WTC11 (cell line): ENCODE results near the gene TRIM69. TPM values are rescaled to one million over a fixed set of nuclear protein-coding genes. Genes with fewer than 3 reads are reported as not detected.

ENCODE experiments used
- ATAC-seq: fragments of 200-7000 bp; cut with Tn5 transposase; 2 replicates; pipeline ENCODE4 v1.10.0; 2021; ENCODE audit warnings: mild to moderate bottlenecking, moderate library complexity
- CTCF ChIA-PET: fragments of 300-600 bp; sonication (Branson Sonifier 250); formaldehyde crosslinking; loops from one replicate; lab custom pipeline; 2021; ENCODE audit warnings: antibody characterized with exemption; lab: Charles Lee
- POLR2A ChIA-PET: fragments of 350-600 bp; sonication (Branson Sonifier 250); formaldehyde crosslinking; loops from one replicate; lab custom pipeline; 2021; ENCODE audit warnings: antibody characterized with exemption; lab: Charles Lee
- DNase-seq: peaks from one replicate; pipeline ENCODE4 v3.0.0; 2021; ENCODE audit warnings: low spot score
- H3K27ac Mint-ChIP-seq: 2 replicates; pipeline ENCODE4 v1.8.0; 2021; ENCODE audit warnings: mixed read lengths
- H3K27me3 Mint-ChIP-seq: 2 replicates; pipeline ENCODE4 v1.8.0; 2021; ENCODE audit warnings: low read depth, mild to moderate bottlenecking, moderate library complexity, mixed read lengths
- H3K36me3 Mint-ChIP-seq: 2 replicates; pipeline ENCODE4 v1.8.0; 2021; ENCODE audit warnings: mixed read lengths
- H3K4me1 Mint-ChIP-seq: 2 replicates; pipeline ENCODE4 v1.8.0; 2022; ENCODE audit warnings: mixed read lengths
- H3K4me3 Mint-ChIP-seq: 2 replicates; pipeline ENCODE4 v1.8.0; 2021; ENCODE audit warnings: mild to moderate bottlenecking, moderate library complexity, mixed read lengths
- H3K9me3 Mint-ChIP-seq: 2 replicates; pipeline ENCODE4 v1.8.0; 2021; ENCODE audit warnings: mixed read lengths
- CREM ChIP-seq: sonication (generic); formaldehyde crosslinking; IDR thresholded peaks from 2 replicates; pipeline ENCODE4 v1.8.1; 2022; ENCODE audit warnings: mild to moderate bottlenecking, missing genetic modification reagents, moderate library complexity
- ELF4 ChIP-seq: sonication (generic); formaldehyde crosslinking; IDR thresholded peaks from 2 replicates; pipeline ENCODE4 v1.8.1; 2022; ENCODE audit warnings: low read depth, mild to moderate bottlenecking, moderate library complexity, missing genetic modification reagents
- GABPB1 ChIP-seq: sonication (generic); formaldehyde crosslinking; IDR thresholded peaks from 2 replicates; pipeline ENCODE4 v1.8.1; 2023; ENCODE audit warnings: mild to moderate bottlenecking, missing genetic modification reagents
- HMGA2 ChIP-seq: fragments of 250-450 bp; sonication (Bioruptor Pico); IDR thresholded peaks from 2 replicates; pipeline ENCODE4 v1.4.0; 2021; ENCODE audit warnings: mild to moderate bottlenecking, moderate library complexity
- KAT7 ChIP-seq: sonication (generic); formaldehyde crosslinking; IDR thresholded peaks from 2 replicates; pipeline ENCODE4 v1.8.1; 2023; ENCODE audit warnings: missing genetic modification reagents, mild to moderate bottlenecking, borderline replicate concordance
- MYBL2 ChIP-seq: sonication (generic); formaldehyde crosslinking; IDR thresholded peaks from 2 replicates; pipeline ENCODE4 v1.8.1; 2023; ENCODE audit warnings: mild to moderate bottlenecking, moderate library complexity, missing genetic modification reagents
- NFATC4 ChIP-seq: fragments of 250-450 bp; sonication (Bioruptor Pico); IDR thresholded peaks from 2 replicates; pipeline ENCODE4 v1.9.0; 2021; ENCODE audit warnings: mild to moderate bottlenecking
- NFE2L1 ChIP-seq: sonication (generic); formaldehyde crosslinking; IDR thresholded peaks from 2 replicates; pipeline ENCODE4 v1.8.1; 2023; ENCODE audit warnings: missing genetic modification reagents
- NFYB ChIP-seq: sonication (generic); formaldehyde crosslinking; conservative IDR thresholded peaks from 2 replicates; pipeline ENCODE4 v1.8.0; 2022; ENCODE audit warnings: low read depth, missing genetic modification reagents
- RELA ChIP-seq: sonication (generic); formaldehyde crosslinking; IDR thresholded peaks from 2 replicates; pipeline ENCODE4 v1.8.1; 2022; ENCODE audit warnings: missing genetic modification reagents, mild to moderate bottlenecking, borderline replicate concordance
- RORB ChIP-seq: fragments of 250-450 bp; sonication (Bioruptor Pico); IDR thresholded peaks from 2 replicates; pipeline ENCODE4 v1.9.0; 2021; ENCODE audit warnings: mild to moderate bottlenecking
- SMAD3 ChIP-seq: sonication (generic); formaldehyde crosslinking; IDR thresholded peaks from 2 replicates; pipeline ENCODE4 v1.8.0; 2022; ENCODE audit warnings: missing genetic modification reagents, mild to moderate bottlenecking, borderline replicate concordance
- TEAD1 ChIP-seq: sonication (generic); formaldehyde crosslinking; IDR thresholded peaks from 2 replicates; pipeline ENCODE4 v1.8.0; 2022; ENCODE audit warnings: mild to moderate bottlenecking, missing genetic modification reagents
- ZBTB21 ChIP-seq: sonication (generic); formaldehyde crosslinking; IDR thresholded peaks from 2 replicates; pipeline ENCODE4 v1.8.1; 2023; ENCODE audit warnings: mild to moderate bottlenecking, missing genetic modification reagents, borderline replicate concordance
- total RNA-seq: library from RNA; stranded (reverse); gene quantifications from 3 replicates; pipeline ENCODE4 v1.2.3, GENCODE V29; 2021
- TF ChIP-seq, protein P1 (sequence below): sonication (generic); formaldehyde crosslinking; IDR thresholded peaks from 2 replicates; pipeline ENCODE4 v1.8.1; 2023; ENCODE audit warnings: mild to moderate bottlenecking, missing genetic modification reagents, moderate library complexity
- TF ChIP-seq, protein P2 (sequence below): sonication (generic); formaldehyde crosslinking; conservative IDR thresholded peaks from 2 replicates; pipeline ENCODE4 v1.8.1; 2023; ENCODE audit warnings: mild to moderate bottlenecking, low read depth, missing genetic modification reagents, moderate library complexity
- TF ChIP-seq, protein P3 (sequence below): sonication (generic); formaldehyde crosslinking; IDR thresholded peaks from 2 replicates; pipeline ENCODE4 v1.8.0; 2023; ENCODE audit warnings: missing genetic modification reagents, mild to moderate bottlenecking, borderline replicate concordance
- TF ChIP-seq, protein P4 (sequence below): sonication (generic); formaldehyde crosslinking; IDR thresholded peaks from 2 replicates; pipeline ENCODE4 v1.8.1; 2022; ENCODE audit warnings: missing genetic modification reagents, borderline replicate concordance
- TF ChIP-seq, protein P5 (sequence below): sonication (generic); formaldehyde crosslinking; IDR thresholded peaks from 2 replicates; pipeline ENCODE4 v1.8.0; 2022; ENCODE audit warnings: mild to moderate bottlenecking, missing genetic modification reagents

The TRIM69 gene
- total RNA-seq, 1 experiment from 2014 or later, result 10.4 TPM

DNA sequence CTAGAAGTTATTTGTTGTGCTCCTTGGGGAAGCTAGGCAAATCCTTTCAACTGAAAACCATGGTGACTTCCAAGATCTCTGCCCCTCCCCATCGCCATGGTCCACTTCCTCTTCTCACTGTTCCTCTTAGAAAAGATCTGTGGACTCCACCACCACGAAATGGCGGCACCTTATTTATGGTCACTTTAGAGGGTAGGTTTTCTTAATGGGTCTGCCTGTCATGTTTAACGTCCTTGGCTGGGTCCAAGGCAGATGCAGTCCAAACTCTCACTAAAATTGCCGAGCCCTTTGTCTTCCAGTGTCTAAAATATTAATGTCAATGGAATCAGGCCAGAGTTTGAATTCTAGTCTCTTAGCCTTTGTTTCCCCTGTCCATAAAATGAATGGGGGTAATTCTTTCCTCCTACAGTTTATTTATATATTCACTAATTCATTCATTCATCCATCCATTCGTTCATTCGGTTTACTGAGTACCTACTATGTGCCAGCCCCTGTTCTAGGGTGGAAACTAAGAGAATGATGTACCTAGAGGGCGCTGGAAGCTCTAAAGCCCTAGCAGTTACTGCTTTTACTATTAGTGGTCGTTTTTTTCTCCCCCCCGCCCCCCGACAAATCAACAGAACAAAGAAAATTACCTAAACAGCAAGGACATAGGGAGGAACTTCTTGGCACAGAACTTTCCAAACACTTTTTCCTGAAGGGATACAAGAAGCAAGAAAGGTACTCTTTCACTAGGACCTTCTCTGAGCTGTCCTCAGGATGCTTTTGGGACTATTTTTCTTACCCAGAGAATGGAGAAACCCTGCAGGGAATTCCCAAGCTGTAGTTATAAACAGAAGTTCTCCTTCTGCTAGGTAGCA lies 25.9 kb upstream of the TRIM69 start:
- H3K27me3 Mint-ChIP-seq, result peaks cover 15% of the 10 kb centered on the region
- no peak overlapping the region for H3K27ac Mint-ChIP-seq
- POLR2A ChIA-PET, result interaction anchor here (0.5 to 4.0 kb wide), 3 partner anchors 17 to 242 kb away, joined by 3 to 37 read pairs (median 20); partner anchors contain the start of gene SPG11
- peaks cover 2% of the 10 kb centered on the region; the same call in 1 of the 2 replicates for H3K36me3 Mint-ChIP-seq
- H3K4me1 Mint-ChIP-seq, result peaks cover 13% of the 10 kb centered on the region
- H3K4me3 Mint-ChIP-seq, result peak overlapping the region; percentile 94
- CTCF ChIA-PET, result interaction anchor here (0.5 to 4.5 kb wide), 17 partner anchors 11 to 823 kb away, joined by 3 to 92 read pairs (median 4); partner anchors contain the start of genes SPG11 and TRIM69
- DNase-seq (no peak), ATAC-seq (no peak)
- TF ChIP-seq ELF4, result no peak
- TF ChIP-seq ZBTB21 (CRISPR knock-in tag), result no peak
- TF ChIP-seq HMGA2 (CRISPR knock-in tag), result no peak
- TF ChIP-seq, protein P1, sequence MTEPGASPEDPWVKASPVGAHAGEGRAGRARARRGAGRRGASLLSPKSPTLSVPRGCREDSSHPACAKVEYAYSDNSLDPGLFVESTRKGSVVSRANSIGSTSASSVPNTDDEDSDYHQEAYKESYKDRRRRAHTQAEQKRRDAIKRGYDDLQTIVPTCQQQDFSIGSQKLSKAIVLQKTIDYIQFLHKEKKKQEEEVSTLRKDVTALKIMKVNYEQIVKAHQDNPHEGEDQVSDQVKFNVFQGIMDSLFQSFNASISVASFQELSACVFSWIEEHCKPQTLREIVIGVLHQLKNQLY (CRISPR knock-in tag), result no peak
- no peak for TF ChIP-seq RORB (CRISPR knock-in tag)
- TF ChIP-seq NFE2L1, result no peak
- no peak for TF ChIP-seq RELA (CRISPR knock-in tag)
- no peak for TF ChIP-seq MYBL2 (CRISPR knock-in tag)
- TF ChIP-seq, protein P2, sequence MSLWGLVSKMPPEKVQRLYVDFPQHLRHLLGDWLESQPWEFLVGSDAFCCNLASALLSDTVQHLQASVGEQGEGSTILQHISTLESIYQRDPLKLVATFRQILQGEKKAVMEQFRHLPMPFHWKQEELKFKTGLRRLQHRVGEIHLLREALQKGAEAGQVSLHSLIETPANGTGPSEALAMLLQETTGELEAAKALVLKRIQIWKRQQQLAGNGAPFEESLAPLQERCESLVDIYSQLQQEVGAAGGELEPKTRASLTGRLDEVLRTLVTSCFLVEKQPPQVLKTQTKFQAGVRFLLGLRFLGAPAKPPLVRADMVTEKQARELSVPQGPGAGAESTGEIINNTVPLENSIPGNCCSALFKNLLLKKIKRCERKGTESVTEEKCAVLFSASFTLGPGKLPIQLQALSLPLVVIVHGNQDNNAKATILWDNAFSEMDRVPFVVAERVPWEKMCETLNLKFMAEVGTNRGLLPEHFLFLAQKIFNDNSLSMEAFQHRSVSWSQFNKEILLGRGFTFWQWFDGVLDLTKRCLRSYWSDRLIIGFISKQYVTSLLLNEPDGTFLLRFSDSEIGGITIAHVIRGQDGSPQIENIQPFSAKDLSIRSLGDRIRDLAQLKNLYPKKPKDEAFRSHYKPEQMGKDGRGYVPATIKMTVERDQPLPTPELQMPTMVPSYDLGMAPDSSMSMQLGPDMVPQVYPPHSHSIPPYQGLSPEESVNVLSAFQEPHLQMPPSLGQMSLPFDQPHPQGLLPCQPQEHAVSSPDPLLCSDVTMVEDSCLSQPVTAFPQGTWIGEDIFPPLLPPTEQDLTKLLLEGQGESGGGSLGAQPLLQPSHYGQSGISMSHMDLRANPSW, result no peak
- no peak for TF ChIP-seq KAT7 (CRISPR knock-in tag)
- no peaks in the 10 kb centered on the region for H3K9me3 Mint-ChIP-seq

DNA sequence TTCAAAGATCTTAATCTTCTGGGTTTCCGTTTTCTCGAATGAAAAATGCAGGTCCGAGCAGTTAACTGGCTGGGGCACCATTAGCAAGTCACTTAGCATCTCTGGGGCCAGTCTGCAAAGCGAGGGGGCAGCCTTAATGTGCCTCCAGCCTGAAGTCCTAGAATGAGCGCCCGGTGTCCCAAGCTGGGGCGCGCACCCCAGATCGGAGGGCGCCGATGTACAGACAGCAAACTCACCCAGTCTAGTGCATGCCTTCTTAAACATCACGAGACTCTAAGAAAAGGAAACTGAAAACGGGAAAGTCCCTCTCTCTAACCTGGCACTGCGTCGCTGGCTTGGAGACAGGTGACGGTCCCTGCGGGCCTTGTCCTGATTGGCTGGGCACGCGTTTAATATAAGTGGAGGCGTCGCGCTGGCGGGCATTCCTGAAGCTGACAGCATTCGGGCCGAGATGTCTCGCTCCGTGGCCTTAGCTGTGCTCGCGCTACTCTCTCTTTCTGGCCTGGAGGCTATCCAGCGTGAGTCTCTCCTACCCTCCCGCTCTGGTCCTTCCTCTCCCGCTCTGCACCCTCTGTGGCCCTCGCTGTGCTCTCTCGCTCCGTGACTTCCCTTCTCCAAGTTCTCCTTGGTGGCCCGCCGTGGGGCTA lies 25.1 kb upstream of the TRIM69 start, which contains the start of the genes B2M and PATL2:
Gene B2M (plus strand): TSS at position 422 of the 647 bp plus-strand sequence. CDS start 30 bp downstream, at position 452.
Gene PATL2 (minus strand): TSS at position 228 of the 647 bp plus-strand sequence. CDS start 34,833 bp downstream, outside the sequence.
- ATAC-seq (peak; percentile 95), DNase-seq (peak; percentile 94)
- ChIA-PET POLR2A (interaction anchor here (0.5 to 4.0 kb wide), 3 partner anchors 17 to 241 kb away, joined by 3 to 37 read pairs (median 20); partner anchors contain the start of gene SPG11), CTCF (interaction anchor here (0.6 to 4.5 kb wide), 13 partner anchors 11 to 824 kb away, joined by 3 to 92 read pairs (median 4); partner anchors contain the start of genes SPG11 and TRIM69)
- Mint-ChIP-seq H3K4me1 (peaks cover 13% of the 10 kb centered on the region), H3K9me3 (no peaks in the 10 kb centered on the region), H3K4me3 (peak within 1 kb of the TSS; percentile 94), H3K36me3 (peaks cover 7% of the 10 kb centered on the region), H3K27me3 (peaks cover 15% of the 10 kb centered on the region), H3K27ac (peak within 1 kb of the TSS; percentile 96)
- TF ChIP-seq NFE2L1 (0 out of 2 replicates have a peak, but pooled peaks have one; percentile 52), NFATC4 (CRISPR knock-in tag) (no peak), GABPB1 (CRISPR knock-in tag) (peak; percentile 70), TEAD1 (CRISPR knock-in tag) (peak; percentile 71; the same call in 1 of the 2 replicates), NFYB (peak; percentile 88), CREM (peak; percentile 89; the same call in 1 of the 2 replicates), SMAD3 (peak; percentile 9; the same call in 1 of the 2 replicates), KAT7 (CRISPR knock-in tag) (0 out of 2 replicates have a peak, but pooled peaks have one; percentile 51)
- TF ChIP-seq, protein P3, sequence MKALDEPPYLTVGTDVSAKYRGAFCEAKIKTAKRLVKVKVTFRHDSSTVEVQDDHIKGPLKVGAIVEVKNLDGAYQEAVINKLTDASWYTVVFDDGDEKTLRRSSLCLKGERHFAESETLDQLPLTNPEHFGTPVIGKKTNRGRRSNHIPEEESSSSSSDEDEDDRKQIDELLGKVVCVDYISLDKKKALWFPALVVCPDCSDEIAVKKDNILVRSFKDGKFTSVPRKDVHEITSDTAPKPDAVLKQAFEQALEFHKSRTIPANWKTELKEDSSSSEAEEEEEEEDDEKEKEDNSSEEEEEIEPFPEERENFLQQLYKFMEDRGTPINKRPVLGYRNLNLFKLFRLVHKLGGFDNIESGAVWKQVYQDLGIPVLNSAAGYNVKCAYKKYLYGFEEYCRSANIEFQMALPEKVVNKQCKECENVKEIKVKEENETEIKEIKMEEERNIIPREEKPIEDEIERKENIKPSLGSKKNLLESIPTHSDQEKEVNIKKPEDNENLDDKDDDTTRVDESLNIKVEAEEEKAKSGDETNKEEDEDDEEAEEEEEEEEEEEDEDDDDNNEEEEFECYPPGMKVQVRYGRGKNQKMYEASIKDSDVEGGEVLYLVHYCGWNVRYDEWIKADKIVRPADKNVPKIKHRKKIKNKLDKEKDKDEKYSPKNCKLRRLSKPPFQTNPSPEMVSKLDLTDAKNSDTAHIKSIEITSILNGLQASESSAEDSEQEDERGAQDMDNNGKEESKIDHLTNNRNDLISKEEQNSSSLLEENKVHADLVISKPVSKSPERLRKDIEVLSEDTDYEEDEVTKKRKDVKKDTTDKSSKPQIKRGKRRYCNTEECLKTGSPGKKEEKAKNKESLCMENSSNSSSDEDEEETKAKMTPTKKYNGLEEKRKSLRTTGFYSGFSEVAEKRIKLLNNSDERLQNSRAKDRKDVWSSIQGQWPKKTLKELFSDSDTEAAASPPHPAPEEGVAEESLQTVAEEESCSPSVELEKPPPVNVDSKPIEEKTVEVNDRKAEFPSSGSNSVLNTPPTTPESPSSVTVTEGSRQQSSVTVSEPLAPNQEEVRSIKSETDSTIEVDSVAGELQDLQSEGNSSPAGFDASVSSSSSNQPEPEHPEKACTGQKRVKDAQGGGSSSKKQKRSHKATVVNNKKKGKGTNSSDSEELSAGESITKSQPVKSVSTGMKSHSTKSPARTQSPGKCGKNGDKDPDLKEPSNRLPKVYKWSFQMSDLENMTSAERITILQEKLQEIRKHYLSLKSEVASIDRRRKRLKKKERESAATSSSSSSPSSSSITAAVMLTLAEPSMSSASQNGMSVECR (CRISPR knock-in tag), result no peak
- TF ChIP-seq, protein P4, sequence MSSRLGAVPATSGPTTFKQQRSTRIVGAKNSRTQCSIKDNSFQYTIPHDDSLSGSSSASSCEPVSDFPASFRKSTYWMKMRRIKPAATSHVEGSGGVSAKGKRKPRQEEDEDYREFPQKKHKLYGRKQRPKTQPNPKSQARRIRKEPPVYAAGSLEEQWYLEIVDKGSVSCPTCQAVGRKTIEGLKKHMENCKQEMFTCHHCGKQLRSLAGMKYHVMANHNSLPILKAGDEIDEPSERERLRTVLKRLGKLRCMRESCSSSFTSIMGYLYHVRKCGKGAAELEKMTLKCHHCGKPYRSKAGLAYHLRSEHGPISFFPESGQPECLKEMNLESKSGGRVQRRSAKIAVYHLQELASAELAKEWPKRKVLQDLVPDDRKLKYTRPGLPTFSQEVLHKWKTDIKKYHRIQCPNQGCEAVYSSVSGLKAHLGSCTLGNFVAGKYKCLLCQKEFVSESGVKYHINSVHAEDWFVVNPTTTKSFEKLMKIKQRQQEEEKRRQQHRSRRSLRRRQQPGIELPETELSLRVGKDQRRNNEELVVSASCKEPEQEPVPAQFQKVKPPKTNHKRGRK (CRISPR knock-in tag), result no peak
- TF ChIP-seq, protein P5, sequence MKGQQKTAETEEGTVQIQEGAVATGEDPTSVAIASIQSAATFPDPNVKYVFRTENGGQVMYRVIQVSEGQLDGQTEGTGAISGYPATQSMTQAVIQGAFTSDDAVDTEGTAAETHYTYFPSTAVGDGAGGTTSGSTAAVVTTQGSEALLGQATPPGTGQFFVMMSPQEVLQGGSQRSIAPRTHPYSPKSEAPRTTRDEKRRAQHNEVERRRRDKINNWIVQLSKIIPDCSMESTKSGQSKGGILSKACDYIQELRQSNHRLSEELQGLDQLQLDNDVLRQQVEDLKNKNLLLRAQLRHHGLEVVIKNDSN (CRISPR knock-in tag), result peak; percentile 48; the same call in 1 of the 2 replicates
